DND-41 (cell line): ENCODE data around the gene KLK1.

Experiments
- ATAC-seq: fragments of 200-7000 bp; cut with Tn5 transposase; 3 replicates; pipeline ENCODE4 v1.9.1; 2021; ENCODE audit warnings: low read depth; ENCODE audit not compliant: insufficient read depth
- DNase-seq: peaks from one replicate; pipeline ENCODE4 v3.0.0-alpha.2; 2020
- H2AFZ ChIP-seq: 2 replicates; pipeline ENCODE4 v1.6.0; 2012; ENCODE audit warnings: low read depth, low read length
- H3K27ac ChIP-seq: 2 replicates; pipeline ENCODE4 v1.5.1; 2012; ENCODE audit warnings: low read length, inconsistent platforms
- H3K27me3 ChIP-seq: fragments of 200-600 bp; sonication (generic); 2 replicates; pipeline ENCODE4 v1.6.0; 2012; ENCODE audit warnings: low read length, mild to moderate bottlenecking, inconsistent platforms; ENCODE audit not compliant: insufficient read depth, poor library complexity
- H3K36me3 ChIP-seq: 2 replicates; pipeline ENCODE4 v1.5.1; 2012; ENCODE audit warnings: low read length, inconsistent platforms; ENCODE audit not compliant: insufficient read depth
- H3K4me1 ChIP-seq: 2 replicates; pipeline ENCODE4 v1.5.1; 2012; ENCODE audit warnings: mild to moderate bottlenecking, low read length; ENCODE audit not compliant: insufficient read depth
- H3K4me2 ChIP-seq: 2 replicates; pipeline ENCODE4 v1.6.0; 2012; ENCODE audit warnings: mild to moderate bottlenecking, moderate library complexity, low read length, inconsistent platforms; ENCODE audit not compliant: insufficient read depth
- H3K4me3 ChIP-seq, 2 experiments: fragments of 200-600 bp in 1 of 2; shearing (Covaris generic) in 1 of 2; 2 replicates each; pipeline ENCODE4 v1.5.1; 2012 to 2016; ENCODE audit warnings: inconsistent platforms in 2 of 2, low read length in 2 of 2, mild to moderate bottlenecking in 2 of 2, low read depth in 1 of 2, moderate library complexity in 1 of 2
- H3K79me2 ChIP-seq: 2 replicates; pipeline ENCODE4 v1.6.0; 2012; ENCODE audit warnings: low read length, inconsistent platforms; ENCODE audit not compliant: insufficient read depth
- H3K9ac ChIP-seq: 2 replicates; pipeline ENCODE4 v1.6.0; 2012; ENCODE audit warnings: low read depth, mild to moderate bottlenecking, inconsistent platforms, low read length, moderate library complexity
- H3K9me3 ChIP-seq: 2 replicates; pipeline ENCODE4 v1.5.1; 2012; ENCODE audit warnings: low read length, moderate library complexity, mild to moderate bottlenecking, inconsistent platforms; ENCODE audit not compliant: insufficient read depth, severe bottlenecking
- H4K20me1 ChIP-seq: 2 replicates; pipeline ENCODE4 v1.6.0; 2012; ENCODE audit warnings: low read length; ENCODE audit not compliant: insufficient read depth
- CTCF ChIP-seq: IDR thresholded peaks from 2 replicates; pipeline ENCODE4 v1.5.1; 2012; ENCODE audit warnings: borderline replicate concordance, low read length, moderate library complexity, mild to moderate bottlenecking; ENCODE audit not compliant: poor library complexity, severe bottlenecking; ENCODE audit errors: extremely low read depth
- EZH2 ChIP-seq: IDR thresholded peaks from 3 replicates; pipeline ENCODE4 v1.6.1; 2012; ENCODE audit warnings: borderline replicate concordance, low read depth, mild to moderate bottlenecking, moderate library complexity, low read length, inconsistent platforms; ENCODE audit not compliant: severe bottlenecking

Gene KLK1

GRCh38 chr19:50797429-50797780 is 26.2 kb downstream of the KLK1 start:
- Histone ChIP-seq H2AFZ (no peak overlapping the region), H3K4me2 (no peak overlapping the region), H3K27me3 (no peaks in the 10 kb centered on the region), H3K4me3 (no peak overlapping the region), H3K4me1 (peaks cover 19% of the 10 kb centered on the region), H3K79me2 (peaks cover 49% of the 10 kb centered on the region), H3K9ac (no peak overlapping the region), H3K9me3 (no peaks in the 10 kb centered on the region), H3K27ac (no peak overlapping the region), H4K20me1 (peaks cover 87% of the 10 kb centered on the region), H3K36me3 (peaks cover 69% of the 10 kb centered on the region)
- TF ChIP-seq CTCF (no peak), EZH2 (no peak)
- ATAC-seq (no peak), DNase-seq (no peak)

GRCh38 chr19:50796634-50797428 is 26.8 kb downstream of the KLK1 start:
- H3K27ac ChIP-seq, result no peak overlapping the region
- H3K36me3 ChIP-seq, result peaks cover 63% of the 10 kb centered on the region

GRCh38 chr19:50796128-50796633 is 27.4 kb downstream of the KLK1 start:
- peak; percentile 10 for ATAC-seq
- H4K20me1 ChIP-seq, result peaks cover 86% of the 10 kb centered on the region

More at GRCh38 chr19:50796634-50797428, 26.8 kb downstream of the KLK1 start:
- Histone ChIP-seq H3K4me2 (no peak overlapping the region), H3K4me3 (no peak overlapping the region), H3K9me3 (no peaks in the 10 kb centered on the region), H4K20me1 (peaks cover 85% of the 10 kb centered on the region), H3K9ac (no peak overlapping the region), H3K4me1 (peaks cover 14% of the 10 kb centered on the region), H2AFZ (no peak overlapping the region), H3K27me3 (no peaks in the 10 kb centered on the region), H3K79me2 (peaks cover 43% of the 10 kb centered on the region)
- DNase-seq, result no peak
- TF ChIP-seq EZH2, result no peak
- no peak for TF ChIP-seq CTCF
- no peak for ATAC-seq

More at GRCh38 chr19:50796128-50796633, 27.4 kb downstream of the KLK1 start:
- Histone ChIP-seq H3K4me3 (no peak overlapping the region), H3K9ac (no peak overlapping the region), H3K9me3 (no peaks in the 10 kb centered on the region), H3K4me2 (no peak overlapping the region), H2AFZ (no peak overlapping the region), H3K36me3 (peaks cover 59% of the 10 kb centered on the region), H3K27me3 (no peaks in the 10 kb centered on the region), H3K79me2 (peaks cover 38% of the 10 kb centered on the region), H3K4me1 (peaks cover 12% of the 10 kb centered on the region), H3K27ac (no peak overlapping the region)
- no peak for TF ChIP-seq EZH2
- TF ChIP-seq CTCF, result peak; percentile 39
- peak; percentile 43 for DNase-seq
